Osteoblast (primary cell): ENCODE measurements around the gene PRR5L. TPM values are rescaled to one million over a fixed set of nuclear protein-coding genes. Genes with fewer than 3 reads are reported as not detected.

Experiments
- DNase-seq: peaks from one replicate; pipeline ENCODE4 v3.0.0; 2011; ENCODE audit warnings: low spot score, mixed read lengths; ENCODE audit not compliant: insufficient read length; ENCODE audit errors: missing footprints
- H2AFZ ChIP-seq: 2 replicates; pipeline ENCODE4 v1.6.0; 2011; ENCODE audit warnings: mild to moderate bottlenecking, low read length
- H3K27ac ChIP-seq: 2 replicates; pipeline ENCODE4 v1.5.1; 2011; ENCODE audit warnings: mild to moderate bottlenecking, low read depth, low read length, moderate library complexity
- H3K27me3 ChIP-seq: 2 replicates; pipeline ENCODE4 v1.6.0; 2012; ENCODE audit warnings: mild to moderate bottlenecking, control low read depth, inconsistent platforms, low read length, moderate library complexity; ENCODE audit not compliant: insufficient read depth
- H3K36me3 ChIP-seq: 2 replicates; pipeline ENCODE4 v1.5.1; 2011; ENCODE audit warnings: mild to moderate bottlenecking, low read length, control low read depth, moderate library complexity; ENCODE audit not compliant: insufficient read depth
- H3K4me1 ChIP-seq: 2 replicates; pipeline ENCODE4 v1.5.1; 2011; ENCODE audit warnings: mild to moderate bottlenecking, low read length, control low read depth, moderate library complexity; ENCODE audit not compliant: insufficient read depth
- H3K4me2 ChIP-seq: 2 replicates; pipeline ENCODE4 v1.6.0; 2011; ENCODE audit warnings: mild to moderate bottlenecking, low read length; ENCODE audit not compliant: insufficient read depth
- H3K4me3 ChIP-seq: fragments of 200-600 bp; sonication (generic); 3 replicates; pipeline ENCODE4 v1.5.1; 2012; ENCODE audit warnings: mild to moderate bottlenecking, low read length, inconsistent platforms; ENCODE audit not compliant: insufficient read depth
- H3K79me2 ChIP-seq: 2 replicates; pipeline ENCODE4 v1.6.0; 2012; ENCODE audit warnings: mild to moderate bottlenecking, low read length, control low read depth, inconsistent platforms; ENCODE audit not compliant: insufficient read depth
- H3K9me3 ChIP-seq: 2 replicates; pipeline ENCODE4 v1.5.1; 2011; ENCODE audit warnings: low read depth, low read length, control low read depth
- H4K20me1 ChIP-seq: 2 replicates; pipeline ENCODE4 v1.6.0; 2012; ENCODE audit warnings: mild to moderate bottlenecking, low read length, control low read depth; ENCODE audit not compliant: insufficient read depth
- total RNA-seq: library from RNA; depleted of rRNA; stranded (reverse); fragments of >200 nt; gene quantifications from 2 replicates; pipeline ENCODE4 v1.2.3, GENCODE V29; 2012
- TF ChIP-seq, protein P1 (sequence below): IDR thresholded peaks from 2 replicates; pipeline ENCODE4 v1.5.1; 2011; ENCODE audit warnings: mild to moderate bottlenecking, low read depth, low read length, moderate library complexity; ENCODE audit errors: extremely low read depth

The PRR5L gene
- total RNA-seq, 1 donor, result 9.8 TPM

DNA sequence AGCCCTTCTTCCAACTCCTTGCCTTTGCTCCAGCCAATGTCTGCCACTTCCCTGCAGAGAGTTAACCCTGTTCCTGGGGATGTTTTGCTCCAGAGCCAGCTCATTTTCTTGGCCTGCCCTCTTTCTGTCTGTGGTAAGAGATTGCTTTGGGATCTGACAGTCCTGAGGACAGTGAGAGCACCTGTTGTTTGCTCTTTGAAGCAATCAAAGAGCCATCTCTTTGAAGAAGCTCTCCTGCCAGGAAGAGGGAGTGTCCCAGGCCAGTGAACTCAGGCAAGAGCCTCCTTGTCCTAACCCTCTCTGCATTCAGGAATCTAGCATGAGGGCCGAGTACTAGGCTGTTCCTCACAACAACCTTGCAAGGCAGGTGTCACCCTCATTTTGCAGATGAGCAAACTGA is 171.8 kb downstream of the PRR5L start:
- TF ChIP-seq, protein P1, sequence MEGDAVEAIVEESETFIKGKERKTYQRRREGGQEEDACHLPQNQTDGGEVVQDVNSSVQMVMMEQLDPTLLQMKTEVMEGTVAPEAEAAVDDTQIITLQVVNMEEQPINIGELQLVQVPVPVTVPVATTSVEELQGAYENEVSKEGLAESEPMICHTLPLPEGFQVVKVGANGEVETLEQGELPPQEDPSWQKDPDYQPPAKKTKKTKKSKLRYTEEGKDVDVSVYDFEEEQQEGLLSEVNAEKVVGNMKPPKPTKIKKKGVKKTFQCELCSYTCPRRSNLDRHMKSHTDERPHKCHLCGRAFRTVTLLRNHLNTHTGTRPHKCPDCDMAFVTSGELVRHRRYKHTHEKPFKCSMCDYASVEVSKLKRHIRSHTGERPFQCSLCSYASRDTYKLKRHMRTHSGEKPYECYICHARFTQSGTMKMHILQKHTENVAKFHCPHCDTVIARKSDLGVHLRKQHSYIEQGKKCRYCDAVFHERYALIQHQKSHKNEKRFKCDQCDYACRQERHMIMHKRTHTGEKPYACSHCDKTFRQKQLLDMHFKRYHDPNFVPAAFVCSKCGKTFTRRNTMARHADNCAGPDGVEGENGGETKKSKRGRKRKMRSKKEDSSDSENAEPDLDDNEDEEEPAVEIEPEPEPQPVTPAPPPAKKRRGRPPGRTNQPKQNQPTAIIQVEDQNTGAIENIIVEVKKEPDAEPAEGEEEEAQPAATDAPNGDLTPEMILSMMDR, result no peak
- DNase-seq, result no peak
- Histone ChIP-seq H3K36me3 (no peaks in the 10 kb centered on the region), H4K20me1 (no peaks in the 10 kb centered on the region), H3K4me1 (peaks cover 43% of the 10 kb centered on the region), H3K4me2 (no peak overlapping the region), H3K27ac (no peak overlapping the region), H3K79me2 (no peaks in the 10 kb centered on the region), H2AFZ (no peak overlapping the region), H3K4me3 (no peak overlapping the region), H3K27me3 (no peaks in the 10 kb centered on the region), H3K9me3 (no peaks in the 10 kb centered on the region)

DNA sequence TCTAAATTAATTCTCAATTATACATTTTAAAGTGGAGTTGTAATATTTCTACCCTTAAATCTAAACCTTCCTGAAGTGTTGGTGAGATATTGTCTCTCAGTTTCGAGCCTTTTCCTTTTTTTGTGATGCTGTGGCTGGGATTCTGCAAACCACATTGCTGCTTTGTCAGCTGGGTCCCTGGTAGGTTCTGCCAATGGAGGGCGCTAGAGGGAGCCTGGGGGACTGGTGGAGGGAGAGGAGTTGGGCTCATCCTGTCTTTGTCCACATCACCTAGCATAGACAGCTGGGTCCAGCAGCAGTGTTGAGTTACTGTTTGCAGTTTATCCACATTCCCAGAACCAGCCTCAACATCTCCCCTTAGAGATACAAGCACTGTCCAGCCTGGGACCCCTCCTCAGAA is 173.0 kb downstream of the PRR5L start:
- Histone ChIP-seq H3K4me2 (peak overlapping the region; percentile 75), H3K79me2 (no peaks in the 10 kb centered on the region), H3K4me1 (peaks cover 34% of the 10 kb centered on the region), H2AFZ (no peak overlapping the region), H3K27ac (peak overlapping the region; percentile 71), H3K4me3 (no peak overlapping the region), H3K36me3 (no peaks in the 10 kb centered on the region), H4K20me1 (no peaks in the 10 kb centered on the region), H3K27me3 (no peaks in the 10 kb centered on the region), H3K9me3 (no peaks in the 10 kb centered on the region)
- no peak for DNase-seq
- TF ChIP-seq, protein P1, result peak; percentile 66

DNA sequence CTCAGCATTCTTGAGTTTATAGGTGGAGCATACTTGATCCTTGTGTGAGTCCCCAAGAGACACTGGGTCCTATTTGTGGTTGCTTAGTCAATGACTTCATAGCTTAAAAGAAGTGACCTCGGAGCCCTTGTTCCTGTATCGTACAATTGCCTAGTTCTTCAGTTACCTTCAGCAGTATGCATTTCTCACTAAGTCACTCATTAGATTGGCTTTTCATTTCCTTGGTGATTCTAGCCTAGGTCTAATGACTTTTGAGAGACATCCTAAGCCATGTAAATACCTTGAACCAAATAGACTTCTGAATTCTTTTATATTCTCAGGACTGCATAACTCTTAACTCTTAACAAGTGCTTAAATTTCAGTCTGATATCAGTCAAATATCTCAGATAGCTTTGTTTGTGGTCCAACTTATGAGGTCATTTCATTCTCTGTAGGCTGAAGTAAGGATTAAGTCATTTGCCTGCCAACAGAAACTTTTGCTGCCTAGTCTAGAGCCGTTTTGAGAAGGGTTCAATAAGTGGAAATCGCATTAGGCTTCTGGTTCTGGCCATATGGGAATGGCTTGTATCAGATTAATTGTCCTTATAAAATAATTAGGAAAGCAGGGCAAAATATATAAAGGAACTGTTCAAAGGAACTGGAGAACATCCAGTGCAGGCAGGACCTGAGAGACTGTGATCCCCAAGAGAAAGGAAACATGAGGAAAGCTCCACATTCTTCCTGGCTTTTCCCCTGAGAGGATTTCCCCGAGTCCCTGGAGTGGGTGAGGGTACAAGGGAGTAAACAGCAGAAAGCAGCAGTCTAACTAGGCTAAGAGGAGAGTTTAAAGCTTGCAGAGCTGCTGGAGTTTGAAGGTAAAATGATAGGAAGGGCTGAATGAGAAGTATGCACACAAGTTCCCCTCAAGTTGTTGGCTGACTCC is 174.1 kb downstream of the PRR5L start:
- no peaks in the 10 kb centered on the region for H3K27me3 ChIP-seq
- peak overlapping the region; percentile 71 for H3K27ac ChIP-seq
- no peaks in the 10 kb centered on the region for H3K36me3 ChIP-seq
- H3K79me2 ChIP-seq, result no peaks in the 10 kb centered on the region
- no peak overlapping the region for H2AFZ ChIP-seq
- peaks cover 27% of the 10 kb centered on the region for H3K4me1 ChIP-seq
- H3K4me2 ChIP-seq, result peak overlapping the region; percentile 75
- TF ChIP-seq, protein P1, result no peak
- H3K4me3 ChIP-seq, result peak overlapping the region; percentile 23
- DNase-seq, result no peak
- H4K20me1 ChIP-seq, result no peaks in the 10 kb centered on the region
- H3K9me3 ChIP-seq, result no peaks in the 10 kb centered on the region

DNA sequence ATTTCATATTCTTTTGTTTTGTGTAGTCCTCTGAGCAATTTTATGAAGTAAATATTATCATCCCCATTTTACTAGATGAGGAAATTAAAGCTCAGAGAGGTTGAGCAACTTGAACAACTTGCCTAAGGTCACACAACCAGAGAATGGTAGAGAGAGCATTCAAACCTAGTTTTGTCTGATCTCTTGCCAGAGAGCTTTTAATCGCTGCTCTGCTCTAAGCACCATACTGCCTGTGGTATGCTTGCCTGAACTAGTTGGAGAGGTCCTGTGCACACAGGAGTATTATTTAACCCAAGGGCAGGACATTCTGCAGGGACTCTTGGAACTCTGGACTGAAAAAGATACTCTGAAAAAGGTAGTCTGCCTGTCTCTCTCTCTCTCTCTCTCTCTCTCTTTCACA is 175.5 kb downstream of the PRR5L start:
- H3K4me1 ChIP-seq, result peaks cover 22% of the 10 kb centered on the region
- H3K4me2 ChIP-seq, result no peak overlapping the region
- no peaks in the 10 kb centered on the region for H3K9me3 ChIP-seq
- H3K79me2 ChIP-seq, result no peaks in the 10 kb centered on the region
- H3K27me3 ChIP-seq, result no peaks in the 10 kb centered on the region
- no peak for DNase-seq
- no peaks in the 10 kb centered on the region for H3K36me3 ChIP-seq
- H4K20me1 ChIP-seq, result no peaks in the 10 kb centered on the region
- TF ChIP-seq, protein P1, result no peak
- no peak overlapping the region for H2AFZ ChIP-seq
- H3K4me3 ChIP-seq, result no peak overlapping the region
- no peak overlapping the region for H3K27ac ChIP-seq
